HG02763 (cell line): ENCODE results near the gene NTN1.

Experiments used
- ATAC-seq: cut with Tn5 transposase; IDR thresholded peaks from one replicate; pipeline ENCODE4 v1.9.1; 2021; ENCODE audit warnings: mild to moderate bottlenecking, moderate library complexity; ENCODE audit not compliant: unreplicated experiment

The NTN1 gene

GRCh38 chr17:9187828-9188227 is 166.5 kb downstream of the NTN1 start:
- ATAC-seq: no peak

DNA sequence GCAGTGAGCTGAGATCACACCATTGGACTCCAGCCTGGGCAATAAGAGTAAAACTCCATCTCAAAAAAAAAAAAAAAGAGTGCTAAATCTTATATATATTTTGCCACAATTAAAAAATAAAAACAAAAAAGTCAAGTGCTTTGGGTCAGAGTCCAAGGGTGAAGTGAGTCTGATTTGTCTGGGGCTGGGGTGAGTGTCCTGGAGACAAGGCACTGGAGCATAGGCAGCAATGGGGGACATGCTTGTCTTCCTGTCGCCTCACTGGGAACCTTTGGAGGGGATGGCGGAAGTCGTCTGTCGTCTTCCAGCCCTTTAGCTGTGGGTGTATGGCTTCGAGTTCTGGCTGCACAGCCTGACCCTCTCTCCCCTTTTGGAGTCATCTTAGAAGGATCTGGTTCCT is 167.1 kb downstream of the NTN1 start:
- ATAC-seq: no peak

GRCh38 chr17:9189870-9190269 is 168.6 kb downstream of the NTN1 start:
- ATAC-seq: no peak

DNA sequence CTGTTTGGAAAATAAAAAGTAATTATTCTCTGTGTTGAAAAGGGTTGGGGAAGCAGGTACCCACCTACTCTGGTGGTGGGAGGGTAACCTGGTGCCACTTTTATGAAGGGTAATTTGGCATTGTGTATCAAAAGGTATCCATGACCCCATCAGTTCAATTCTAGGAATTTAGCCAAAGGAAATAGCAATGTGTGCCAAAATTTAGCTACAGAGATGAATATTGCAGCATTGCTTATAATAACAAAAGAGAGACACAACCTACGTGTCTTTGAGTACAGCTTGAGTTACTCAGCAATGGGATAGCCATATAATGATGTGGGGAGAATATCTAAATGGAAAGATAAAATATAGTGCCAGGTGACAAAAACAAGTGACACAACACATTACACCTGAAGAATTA is 170.7 kb downstream of the NTN1 start:
- ATAC-seq: no peak

DNA sequence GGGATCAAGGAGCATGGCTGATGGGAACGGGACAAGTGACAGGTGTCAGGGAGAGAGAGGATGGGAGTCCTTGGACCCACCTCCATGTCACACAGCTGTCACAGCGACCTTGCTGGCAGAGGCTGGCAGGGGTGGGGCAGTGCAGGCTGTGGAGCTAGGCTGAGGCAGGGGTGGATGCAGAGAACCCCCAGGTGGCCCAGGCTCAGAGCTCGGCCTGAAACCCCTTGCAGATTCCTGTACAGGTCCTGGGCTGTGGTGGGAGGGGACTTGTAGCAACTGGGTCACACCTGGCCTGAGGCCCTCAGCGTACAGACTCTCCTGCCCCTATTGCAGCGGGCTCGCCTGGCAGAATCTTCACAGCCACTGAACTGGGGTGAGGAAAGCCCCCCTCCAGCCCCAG is 174.1 kb downstream of the NTN1 start:
- no peak for ATAC-seq

DNA sequence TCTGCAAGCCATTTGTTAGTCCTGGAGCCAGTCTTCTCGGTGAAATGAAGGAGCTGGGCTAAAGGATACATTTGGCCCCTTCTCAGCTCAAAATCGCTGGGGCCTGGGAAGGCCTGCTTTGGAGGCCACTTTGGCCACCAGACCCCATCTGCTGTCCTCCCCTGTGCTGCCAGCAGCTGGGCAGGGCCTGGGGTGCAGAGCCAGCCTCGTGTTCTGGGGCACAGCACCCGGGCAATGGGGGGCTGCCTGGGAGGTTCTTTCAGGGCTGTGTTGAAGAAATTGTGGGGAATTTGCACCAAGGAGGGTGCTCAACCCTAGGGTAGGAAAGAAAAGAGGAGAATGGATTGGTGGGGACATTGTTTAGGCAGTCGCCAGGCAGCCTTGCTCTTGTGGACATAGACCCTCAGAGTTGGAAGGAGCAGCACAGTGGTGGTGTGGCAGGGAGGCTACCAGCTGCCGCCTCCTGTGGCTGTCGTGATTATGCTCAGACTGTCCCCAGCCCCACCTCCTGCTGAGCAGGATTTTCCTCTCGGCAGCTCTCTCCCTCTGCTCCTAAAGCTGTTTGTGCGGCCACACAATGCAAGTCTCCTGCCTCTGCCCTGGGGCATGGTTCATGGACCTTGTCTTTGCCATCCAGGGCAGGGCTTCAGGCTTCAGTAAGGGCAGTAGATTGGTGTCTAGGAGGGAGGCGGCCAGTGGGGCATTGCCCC is 174.8 kb downstream of the NTN1 start:
- no peak for ATAC-seq

DNA sequence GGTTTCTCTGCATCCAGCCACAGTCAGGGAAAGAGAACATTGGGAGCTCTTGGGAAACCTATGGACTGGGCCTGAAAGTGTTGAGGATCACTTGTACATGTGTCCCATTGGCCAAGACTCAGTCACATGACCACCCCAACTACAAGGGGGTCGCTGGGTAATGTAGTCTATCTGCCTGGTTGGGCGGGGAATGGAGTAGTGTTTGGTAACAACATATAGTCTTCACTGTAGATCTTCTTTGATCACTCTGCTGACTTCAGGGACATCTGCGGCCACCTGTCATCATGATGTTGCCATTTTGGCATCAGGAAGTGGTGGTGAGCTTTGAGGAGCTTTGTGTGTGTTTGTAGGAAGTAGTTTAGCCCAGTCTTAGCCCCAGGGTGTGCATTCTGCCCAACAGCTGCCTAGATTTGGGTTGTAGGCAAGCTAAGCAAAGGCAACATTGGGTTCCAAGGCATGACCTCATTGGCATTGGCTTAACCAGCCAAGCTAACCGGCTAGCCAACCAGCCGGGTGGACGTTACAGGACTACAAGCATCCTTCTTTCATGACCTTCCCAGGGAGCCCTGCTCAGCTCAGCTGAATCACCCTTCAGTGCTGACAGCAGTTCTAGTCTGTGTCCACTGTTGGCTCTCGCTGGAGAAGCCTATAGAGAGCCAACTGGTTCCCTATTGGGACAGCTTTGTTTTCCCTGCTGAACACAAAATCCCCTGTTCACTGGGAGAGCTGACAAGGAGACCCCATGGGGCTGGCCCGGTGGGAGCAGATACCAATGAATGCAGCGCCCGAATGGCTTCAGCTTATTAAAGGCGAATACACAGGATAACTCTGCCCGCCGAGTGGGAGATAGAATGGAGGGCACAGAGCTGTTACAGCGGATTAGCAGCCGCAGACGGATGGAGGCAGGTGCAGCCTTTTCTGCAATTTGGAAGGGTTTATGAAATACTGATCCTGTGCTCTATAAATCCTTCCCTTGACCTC is 178.6 kb downstream of the NTN1 start:
- ATAC-seq: no peak

DNA sequence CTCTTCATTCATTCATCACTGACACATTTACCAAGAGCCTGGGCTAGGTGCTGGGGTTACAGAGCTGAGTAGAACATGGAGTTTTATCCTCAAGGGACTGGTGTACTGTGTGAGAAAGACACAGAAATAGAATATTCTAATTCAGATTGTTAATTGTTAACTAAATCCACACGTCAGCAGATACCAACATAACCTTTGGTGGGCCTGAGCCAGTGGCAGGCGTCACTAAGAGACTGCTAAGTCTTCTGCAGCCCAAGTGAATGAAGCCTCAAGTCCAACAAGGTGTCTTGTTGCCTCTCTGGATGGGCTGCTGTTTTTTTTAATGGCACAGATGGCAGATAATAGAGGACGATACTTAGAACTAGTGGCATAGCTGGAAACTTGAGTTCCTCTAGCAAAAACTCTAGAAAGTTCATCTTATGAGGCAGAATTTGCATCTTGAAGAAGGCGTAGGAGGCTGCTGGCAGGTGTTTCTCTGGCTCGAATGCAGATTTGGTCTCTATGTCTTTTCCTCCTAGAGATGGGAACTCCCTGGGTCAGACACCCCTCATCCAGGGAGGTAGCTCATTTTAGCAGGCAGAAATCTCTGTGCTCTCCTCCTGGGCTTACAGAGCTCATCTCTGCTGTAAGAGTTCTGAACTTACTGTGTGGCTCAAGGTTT is 179.5 kb downstream of the NTN1 start:
- ATAC-seq: peak; percentile 70

- ATAC-seq: no peak
Observed at GRCh38 chr17:9202532-9202931, 181.2 kb downstream of the NTN1 start.

DNA sequence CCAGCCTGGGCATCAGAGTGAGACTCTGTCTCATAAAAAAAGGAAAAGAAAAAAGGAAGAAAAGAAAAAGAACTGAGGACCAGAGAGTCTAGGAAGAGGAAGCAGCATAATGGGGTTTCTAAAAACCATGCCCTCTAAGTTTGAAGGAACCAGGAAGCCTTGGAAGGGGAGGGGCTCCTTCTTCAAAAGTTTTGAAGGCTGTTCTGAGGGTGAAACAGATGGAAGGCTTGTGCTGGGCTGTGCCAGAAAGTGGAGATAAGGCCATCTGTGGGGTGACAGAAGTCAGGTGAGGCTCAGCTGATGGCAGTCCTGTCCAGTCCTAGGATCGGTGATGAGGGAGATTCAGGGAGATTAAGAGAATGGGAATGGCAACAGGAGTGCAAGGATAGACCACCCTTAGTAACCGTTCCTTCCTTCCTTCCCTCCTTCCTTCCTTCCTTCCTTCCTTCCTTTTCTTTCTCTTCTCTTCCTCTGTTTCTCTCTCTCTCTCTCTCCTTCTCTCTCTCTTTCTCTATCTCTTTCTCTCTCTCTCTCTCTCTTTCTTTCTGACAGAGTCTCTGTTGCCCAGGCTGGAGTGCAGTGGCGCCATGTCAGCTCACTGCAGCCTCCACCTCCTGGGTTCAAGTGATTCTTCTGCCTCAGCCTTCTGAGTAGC is 182.6 kb downstream of the NTN1 start:
- ATAC-seq: no peak

- no peak for ATAC-seq
Observed at GRCh38 chr17:9204637-9205329, 183.5 kb downstream of the NTN1 start.

- no peak for ATAC-seq
Observed at GRCh38 chr17:9205520-9206409, 184.5 kb downstream of the NTN1 start.

DNA sequence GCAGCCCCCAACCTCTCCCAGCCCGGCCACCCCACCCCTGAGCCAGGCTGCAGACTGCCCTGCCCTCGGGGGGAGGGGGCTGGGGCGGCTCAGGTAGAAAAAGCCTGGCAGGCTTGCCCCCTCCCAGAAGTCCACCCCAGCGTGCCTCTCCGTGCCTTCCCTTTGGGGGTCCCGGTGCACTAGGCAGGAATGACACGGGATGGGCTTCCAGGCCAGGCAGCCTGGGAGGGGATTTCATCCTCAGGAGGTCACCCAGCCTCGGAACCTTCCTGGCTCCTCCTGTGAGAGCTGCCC is 185.0 kb downstream of the NTN1 start:
- no peak for ATAC-seq

DNA sequence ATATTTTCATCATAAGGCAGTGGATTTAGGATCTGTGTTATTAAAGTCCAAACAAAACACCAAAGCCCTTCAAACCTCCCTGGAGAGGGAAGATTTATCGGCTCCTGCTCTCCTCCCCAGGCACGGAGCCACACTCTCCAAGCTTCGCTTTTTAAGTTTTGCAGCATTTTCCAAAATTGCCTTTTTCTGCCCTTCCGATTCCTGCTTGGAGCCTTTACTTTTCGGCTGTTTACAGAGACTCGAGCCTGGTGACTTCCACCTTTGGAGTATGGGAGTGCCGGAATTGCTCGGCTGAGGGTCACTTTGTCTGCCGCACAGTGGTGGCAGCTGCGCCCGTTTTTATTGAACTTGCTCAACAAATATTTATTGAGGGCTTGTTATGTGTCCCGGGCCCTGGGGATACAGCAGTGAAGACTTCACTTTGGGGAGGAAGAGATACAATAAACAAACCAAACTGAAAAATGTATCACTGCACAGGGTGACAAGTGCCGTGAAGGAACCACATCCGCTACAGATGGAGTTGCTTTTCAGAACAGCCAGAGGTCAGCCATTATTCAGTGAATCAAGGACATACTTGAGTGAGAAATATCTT is 185.5 kb downstream of the NTN1 start:
- ATAC-seq: no peak

GRCh38 chr17:9208381-9209105 is 187.2 kb downstream of the NTN1 start:
- no peak for ATAC-seq

GRCh38 chr17:9209347-9209746 is 188.0 kb downstream of the NTN1 start:
- ATAC-seq: no peak

DNA sequence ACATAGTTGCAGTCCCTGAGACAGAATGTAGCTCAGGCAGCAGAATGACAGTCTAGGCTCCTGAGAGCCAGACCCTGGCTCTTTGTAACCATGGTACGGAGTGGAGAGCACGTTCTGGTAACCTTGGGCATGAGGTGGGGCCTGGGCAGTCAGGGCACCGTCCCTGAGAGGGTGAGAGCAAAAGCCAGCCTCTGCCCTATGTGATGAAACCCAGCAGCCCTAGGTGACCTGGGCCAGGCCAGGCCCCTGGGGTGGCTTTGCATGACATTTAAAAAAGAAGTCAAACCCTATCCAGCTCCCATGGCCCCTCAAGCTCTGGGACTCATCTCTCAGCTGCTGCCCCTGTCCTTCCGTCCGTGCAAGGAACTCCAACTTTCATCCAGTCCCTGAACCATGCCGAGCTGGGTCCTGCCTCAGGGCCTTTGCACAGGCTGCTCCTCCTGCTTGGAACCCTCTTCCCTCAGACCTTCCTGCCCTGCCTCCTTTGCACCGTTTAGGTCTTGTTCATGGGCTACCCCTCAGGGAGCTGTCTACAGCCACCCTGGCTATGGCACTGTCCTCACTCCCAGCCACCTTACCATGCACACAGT is 188.6 kb downstream of the NTN1 start:
- ATAC-seq: no peak

- ATAC-seq: no peak
Observed at GRCh38 chr17:9211133-9211765, 189.9 kb downstream of the NTN1 start.
